HCT116 (cell line): ENCODE measurements around the gene ENTR1. TPM values are rescaled to one million over a fixed set of nuclear protein-coding genes. Genes with fewer than 3 reads are reported as not detected.
A peak's percentile ranks its signal among the peaks of the same experiment; 100 is the strongest.

Source experiments
- ATAC-seq: fragments of 200-7000 bp; cut with Tn5 transposase; 2 replicates; pipeline ENCODE4 v1.9.1; 2020; ENCODE audit warnings: mild to moderate bottlenecking, moderate library complexity
- BruUV-seq: library from RNA; stranded (reverse); fragments of 400-500 nt; replicated peaks from 2 replicates; lab custom pipeline; 2021; lab: Mats Ljungman, UMichigan
- CTCF ChIA-PET: fragments of 300-600 bp; sonication (Branson Sonifier 250); formaldehyde crosslinking; loops from one replicate; lab custom pipeline; 2021; ENCODE audit warnings: antibody characterized with exemption; lab: Charles Lee
- POLR2A ChIA-PET: fragments of 300-600, 350-600 bp; sonication (Branson Sonifier 250); formaldehyde crosslinking; loops from one replicate; lab custom pipeline; 2021; ENCODE audit warnings: antibody characterized with exemption; lab: Charles Lee
- RAD21 ChIA-PET, 2 experiments: fragments of 300-600 bp; sonication (Branson Sonifier 250); formaldehyde crosslinking; loops; one replicate each; lab custom pipeline; 2023; ENCODE audit warnings: low total read pairs in 2 of 2; ENCODE audit not compliant: uncharacterized antibody in 2 of 2, unreplicated experiment in 2 of 2, low non-redundant PET in 1 of 2; lab: Charles Lee
- DNase-seq: peaks from one replicate; pipeline ENCODE4 v3.0.0-alpha.2; 2010; ENCODE audit warnings: low read depth, low spot score
- H2AFZ ChIP-seq: fragments of 200-600 bp; shearing (Covaris generic), sonication (generic); 2 replicates; pipeline ENCODE4 v1.6.1; 2017; ENCODE audit warnings: low read depth, mixed run types, mixed read lengths, antibody characterized with exemption, low read length; ENCODE audit not compliant: poor library complexity, severe bottlenecking
- H3K27ac ChIP-seq: 2 replicates; pipeline ENCODE4 v1.5.1; 2012; ENCODE audit warnings: low read depth, low read length
- H3K27me3 ChIP-seq: fragments of 200-600 bp; sonication (generic); 2 replicates; pipeline ENCODE4 v1.6.1; 2016; ENCODE audit warnings: mixed run types, low read length, mixed read lengths; ENCODE audit not compliant: insufficient read depth
- H3K36me3 ChIP-seq, 2 experiments: fragments of 200-500 bp in 1 of 2; fragments of 200-600 bp in 1 of 2; sonication (Bioruptor generic) in 1 of 2; sonication (generic) in 1 of 2; 2 replicates each; pipeline versions ENCODE4 v1.5.1 to v1.6.1; 2014 to 2016; ENCODE audit warnings: low read length in 2 of 2, inconsistent platforms in 1 of 2, mixed read lengths in 1 of 2, mixed run types in 1 of 2; ENCODE audit not compliant: insufficient read depth in 2 of 2, control insufficient read depth in 1 of 2
- H3K4me1 ChIP-seq, 2 experiments: fragments of 200-600 bp in 1 of 2; sonication (generic) in 1 of 2; 2 replicates each; pipeline versions ENCODE4 v1.5.1 to v1.6.1; 2012 to 2017; ENCODE audit warnings: low read length in 2 of 2, inconsistent platforms in 1 of 2, mild to moderate bottlenecking in 1 of 2, mixed read lengths in 1 of 2, mixed run types in 1 of 2, moderate library complexity in 1 of 2; ENCODE audit not compliant: insufficient read depth in 2 of 2, control insufficient read depth in 1 of 2
- H3K4me2 ChIP-seq: fragments of 200-600 bp; sonication (generic); 2 replicates; pipeline ENCODE4 v1.6.1; 2017; ENCODE audit warnings: mixed run types, low read length, mixed read lengths
- H3K4me3 ChIP-seq, 2 experiments: fragments of 200-600 bp in 1 of 2; sonication (generic) in 1 of 2; replicated peaks in 1 of 2; 2 replicates each; pipeline ENCODE4 v1.5.1; 2011 to 2016; ENCODE audit warnings: low read length in 2 of 2, control low read depth in 1 of 2, low read depth in 1 of 2, mild to moderate bottlenecking in 1 of 2, mixed read lengths in 1 of 2, mixed run types in 1 of 2
- H3K79me2 ChIP-seq: fragments of 200-600 bp; sonication (generic); 2 replicates; pipeline ENCODE4 v1.6.1; 2017; ENCODE audit warnings: mild to moderate bottlenecking, mixed run types, low read length, moderate library complexity, mixed read lengths; ENCODE audit not compliant: insufficient read depth
- H3K9ac ChIP-seq: fragments of 200-600 bp; sonication (generic); 2 replicates; pipeline ENCODE4 v1.6.1; 2016; ENCODE audit warnings: low read length, mixed read lengths
- H3K9me2 ChIP-seq: fragments of 200-600 bp; sonication (generic), shearing (Covaris generic); 2 replicates; pipeline ENCODE4 v1.6.1; 2017; ENCODE audit warnings: mixed run types, mild to moderate bottlenecking, moderate library complexity; ENCODE audit not compliant: insufficient read depth
- H3K9me3 ChIP-seq, 2 experiments: fragments of 200-500 bp in 1 of 2; fragments of 200-600 bp in 1 of 2; sonication (Bioruptor generic) in 1 of 2; sonication (generic) in 1 of 2; 2 replicates each; pipeline ENCODE4 v1.6.1; 2014 to 2017; ENCODE audit warnings: low read length in 2 of 2, mixed read lengths in 2 of 2, inconsistent platforms in 1 of 2, low read depth in 1 of 2, mild to moderate bottlenecking in 1 of 2, mixed run types in 1 of 2, moderate library complexity in 1 of 2; ENCODE audit not compliant: control insufficient read depth in 1 of 2, insufficient read depth in 1 of 2
- H4K20me1 ChIP-seq: fragments of 200-600 bp; sonication (generic), shearing (Covaris generic); 2 replicates; pipeline ENCODE4 v1.6.1; 2017; ENCODE audit warnings: mixed run types, mild to moderate bottlenecking, moderate library complexity; ENCODE audit not compliant: insufficient read depth
- ATF3 ChIP-seq: IDR thresholded peaks from 2 replicates; pipeline ENCODE4 v1.6.1; 2012
- CBX3 ChIP-seq: IDR thresholded peaks from 2 replicates; pipeline ENCODE4 v1.6.1; 2012; ENCODE audit warnings: low read depth
- CEBPB ChIP-seq: IDR thresholded peaks from 2 replicates; pipeline ENCODE4 v1.6.1; 2012; ENCODE audit warnings: low read depth
- CTCF ChIP-seq, 3 experiments: fragments of 200-600 bp in 1 of 3; sonication (generic) in 1 of 3; IDR thresholded peaks in 2 of 3; conservative IDR thresholded peaks in 1 of 3; 2 replicates each; pipeline ENCODE4 v1.5.1; 2012 to 2017; ENCODE audit warnings: low read depth in 2 of 3, low read length in 2 of 3, antibody characterized with exemption in 1 of 3, borderline replicate concordance in 1 of 3, control low read depth in 1 of 3, mild to moderate bottlenecking in 1 of 3, mixed read lengths in 1 of 3, mixed run types in 1 of 3, moderate library complexity in 1 of 3; ENCODE audit not compliant: insufficient read depth in 1 of 3
- ELF1 ChIP-seq: IDR thresholded peaks from 2 replicates; pipeline ENCODE4 v1.6.1; 2012; ENCODE audit warnings: low read depth, borderline replicate concordance
- EZH2 ChIP-seq: fragments of 200-600 bp; sonication (generic); IDR thresholded peaks from 2 replicates; pipeline ENCODE4 v1.6.1; 2017; ENCODE audit warnings: antibody characterized with exemption, mixed run types
- EZH2phosphoT487 ChIP-seq: fragments of 200-600 bp; IDR thresholded peaks from 2 replicates; pipeline ENCODE4 v1.6.1; 2018; ENCODE audit warnings: antibody characterized with exemption, borderline replicate concordance
- FOSL1 ChIP-seq: IDR thresholded peaks from 2 replicates; pipeline ENCODE4 v1.6.1; 2012; ENCODE audit warnings: low read depth
- JUND ChIP-seq: IDR thresholded peaks from 2 replicates; pipeline ENCODE4 v1.6.1; 2012
- MAX ChIP-seq: IDR thresholded peaks from 2 replicates; pipeline ENCODE4 v1.6.1; 2012
- POLR2AphosphoS5 ChIP-seq: IDR thresholded peaks from 2 replicates; pipeline ENCODE4 v1.6.1; 2011; ENCODE audit warnings: mild to moderate bottlenecking, low read depth, low read length, moderate library complexity
- RAD21 ChIP-seq: IDR thresholded peaks from 2 replicates; pipeline ENCODE4 v1.6.1; 2012; ENCODE audit warnings: low read depth, mild to moderate bottlenecking
- SIN3A ChIP-seq: IDR thresholded peaks from 2 replicates; pipeline ENCODE4 v1.6.1; 2012; ENCODE audit warnings: low read depth
- SP1 ChIP-seq: IDR thresholded peaks from 2 replicates; pipeline ENCODE4 v1.6.1; 2012; ENCODE audit warnings: low read depth
- SRF ChIP-seq: IDR thresholded peaks from 2 replicates; pipeline ENCODE4 v1.6.1; 2012; ENCODE audit warnings: low read depth
- TCF7L2 ChIP-seq: IDR thresholded peaks from 2 replicates; pipeline ENCODE4 v1.7.0; 2011; ENCODE audit warnings: borderline replicate concordance, inconsistent platforms; ENCODE audit not compliant: insufficient read depth, insufficient read length; ENCODE audit errors: extremely low read depth
- YY1 ChIP-seq: IDR thresholded peaks from 2 replicates; pipeline ENCODE4 v1.6.1; 2011; ENCODE audit warnings: low read length, low read depth, moderate library complexity, mild to moderate bottlenecking; ENCODE audit not compliant: insufficient replicate concordance; ENCODE audit errors: extremely low read depth
- ZBTB33 ChIP-seq: IDR thresholded peaks from 2 replicates; pipeline ENCODE4 v1.6.1; 2011; ENCODE audit warnings: mild to moderate bottlenecking, low read length, moderate library complexity; ENCODE audit not compliant: insufficient replicate concordance; ENCODE audit errors: extremely low read depth
- ZFX ChIP-seq: fragments of 450-650 bp; IDR thresholded peaks from 2 replicates; pipeline ENCODE4 v1.6.1; 2017
- ZNF274 ChIP-seq: fragments of 200-500 bp; sonication (Bioruptor generic); IDR thresholded peaks from 2 replicates; pipeline ENCODE4 v1.6.1; 2014; ENCODE audit warnings: mild to moderate bottlenecking, low read depth, low read length, inconsistent platforms
- intact Hi-C: fragments of 100-400 bp; cut with micrococcal nuclease; formaldehyde crosslinking; loops from 2 replicates; pipeline ENCODE4 v1.10.0; 2022
- total RNA-seq: library from RNA; stranded (reverse); gene quantifications from one replicate; pipeline ENCODE4 v1.2.1, GENCODE V29; 2021; ENCODE audit not compliant: unreplicated experiment

Gene ENTR1
- total RNA-seq, 1 experiment from 2014 or later: 119 TPM

GRCh38 chr9:136363949-136364748 lies 46.3 kb downstream of the ENTR1 start:
- Histone ChIP-seq H4K20me1 (no peaks in the 10 kb centered on the region), H3K27me3 (no peaks in the 10 kb centered on the region), H3K79me2 (no peaks in the 10 kb centered on the region), H3K9me2 (no peaks in the 10 kb centered on the region), H3K36me3 (no peaks in the 10 kb centered on the region), H2AFZ (no peak overlapping the region)
- RAD21 ChIA-PET: interaction anchor here in 1 of 2 experiments (1.3 kb wide), 1 partner anchor 18 kb away, joined by 6 read pairs; no protein-coding TSS in a partner anchor
- intact Hi-C loops: no loop called here
- BruUV-seq: TSS peak; percentile 49
- DNase-seq: no peak
- CTCF ChIA-PET: interaction anchor here (1.2 to 2.4 kb wide), 3 partner anchors 18 to 97 kb away, joined by 3 to 15 read pairs (median 8); no protein-coding TSS in a partner anchor
- TF ChIP-seq SIN3A (no peak), CTCF (IDR thresholded peaks at IDR 0.05 in 2 of 3, conservative IDR thresholded peaks at IDR 0.05 in 1 of 3; ENCODE audit: borderline replicate concordance in 1 of 3, insufficient read depth in 1 of 3, low read depth in 2 of 3, low read length in 2 of 3) (no peak), TCF7L2 (no peak), SP1 (no peak), EZH2 (no peak), CBX3 (no peak), MAX (no peak), POLR2AphosphoS5 (no peak), FOSL1 (no peak), ZNF274 (no peak), CEBPB (no peak), ZBTB33 (no peak), ATF3 (no peak), SRF (no peak), JUND (no peak), ZFX (no peak; the same call in 1 of the 2 replicates), RAD21 (no peak), EZH2phosphoT487 (no peak), ELF1 (no peak), YY1 (no peak)
- TF ChIP-seq, all 23 proteins: peak for 0
- POLR2A ChIA-PET: interaction anchor here (1.7 kb wide), 1 partner anchor 18 kb away, joined by 8 read pairs; no protein-coding TSS in a partner anchor
- ATAC-seq: no peak
- no peaks in the 10 kb centered on the region for H3K9me3 ChIP-seq
- H3K4me2 ChIP-seq: peak overlapping the region; percentile 88
- no peak overlapping the region for H3K27ac ChIP-seq
- H3K4me1 ChIP-seq: peaks cover 10 to 16% of the 10 kb centered on the region in 2 experiments
- peak overlapping the region; percentile 91 for H3K9ac ChIP-seq
- H3K4me3 ChIP-seq: peak overlapping the region; percentile 20 to 81; a peak in 2 of 4 replicates
